Ovary (tissue), 9 donors: ENCODE measurements around the gene WNT2B. TPM values are rescaled to one million over a fixed set of nuclear protein-coding genes. Genes with fewer than 3 reads are reported as not detected.

ENCODE experiments used
- DNase-seq, 5 donors: peaks; one replicate each; pipeline ENCODE4 v3.0.0-alpha.2; 2019 to 2020
- H3K27ac ChIP-seq, 2 donors: fragments of 200-600 bp; one replicate each; pipeline versions ENCODE4 v1.5.1 to v1.8.0; 2019 to 2022
- H3K27me3 ChIP-seq: fragments of 200-600 bp; one replicate; pipeline ENCODE4 v1.8.0; 2022
- H3K36me3 ChIP-seq: fragments of 200-600 bp; sonication (generic); one replicate; pipeline ENCODE4 v1.5.1; 2019
- H3K4me1 ChIP-seq: one replicate; pipeline ENCODE4 v1.8.1; 2013; ENCODE audit warnings: mild to moderate bottlenecking, moderate library complexity; ENCODE audit not compliant: insufficient read depth
- H3K4me3 ChIP-seq: fragments of 200-600 bp; sonication (generic); one replicate; pipeline ENCODE4 v1.5.1; 2017
- H3K9me3 ChIP-seq, 2 donors: fragments of 200-600 bp in 1 of 2; sonication (generic) in 1 of 2; one replicate each; pipeline versions ENCODE4 v1.5.1 to v1.8.1; 2013 to 2019; ENCODE audit warnings: mild to moderate bottlenecking in 1 of 2, moderate library complexity in 1 of 2
- EP300 ChIP-seq: sonication (generic); formaldehyde crosslinking; IDR thresholded peaks from one replicate; pipeline ENCODE4 v1.6.1; 2017; ENCODE audit warnings: antibody characterized with exemption
- POLR2A ChIP-seq: fragments of 450-650 bp; IDR thresholded peaks from one replicate; pipeline ENCODE4 v1.6.1; 2017; ENCODE audit warnings: antibody characterized with exemption, mild to moderate bottlenecking, moderate library complexity
- WGBS, 3 donors: extraction: QIAGEN DNeasy Blood & Tissue Kit in 1 of 3; methylation state at CpG; one replicate each; pipeline versions ENCODE4 v1.1.5 to v1.1.7; 2013 to 2017; 5-methylcytosine and 5-hydroxymethylcytosine counted together
- intact Hi-C, 4 donors: fragments of 100-400 bp; cut with DNase I; formaldehyde crosslinking; loops; one replicate each; pipeline versions ENCODE4 v1.11.0 to v1.15.1; 2022 to 2023
- polyA plus RNA-seq, 2 donors: library from polyadenylated mRNA; stranded (reverse); fragments of 200-250 nt in 1 of 2; fragments of 350-450 nt in 1 of 2; fragmentation: Illumina TruSeq in 1 of 2; extraction: RNeasy Lipid Tissue Mini Kit (QIAGEN cat#74804) in 1 of 2; gene quantifications; one replicate each; pipeline ENCODE4 v1.2.3, GENCODE V29; 2013 to 2014
- total RNA-seq, 7 donors: library from RNA; depleted of rRNA in 2 of 7; stranded (reverse); fragments of >200 nt in 2 of 7; fragmentation: NEBNext Ultra II Directional in 3 of 7; extraction: Animal tissue kit (Norgen Biotek cat#: 25700) in 3 of 7; gene quantifications; one replicate each; pipeline versions ENCODE4 v1.1.0 to v1.2.4, GENCODE V29; 2016 to 2023
- TF ChIP-seq, protein P1 (sequence below), 3 donors: fragments of 450-650 bp in 2 of 3; fragments of 200-600 bp in 1 of 3; IDR thresholded peaks; one replicate each; pipeline versions ENCODE4 v1.5.1 to v1.8.0; 2016 to 2022; ENCODE audit warnings: antibody characterized with exemption in 3 of 3, mild to moderate bottlenecking in 1 of 3
- donor health status: DM: no; HTN: no; CAD: no; lungs with moderate emphysema.
- donor health status: DM: no; HTN: no; CAD: no.
- donor health status: Bipolar disorder and iron deficiency.
- donor health status: DM: yes; HTN: yes; CAD: no.
- donor health status: DM: no; HTN: no; CAD: no.
- donor health status: DM: yes; HTN: yes; CAD: no.

WNT2B gene
- total and polyA plus RNA-seq, 9 donors = 12.8 to 57.3 (median 33.8) TPM

DNA sequence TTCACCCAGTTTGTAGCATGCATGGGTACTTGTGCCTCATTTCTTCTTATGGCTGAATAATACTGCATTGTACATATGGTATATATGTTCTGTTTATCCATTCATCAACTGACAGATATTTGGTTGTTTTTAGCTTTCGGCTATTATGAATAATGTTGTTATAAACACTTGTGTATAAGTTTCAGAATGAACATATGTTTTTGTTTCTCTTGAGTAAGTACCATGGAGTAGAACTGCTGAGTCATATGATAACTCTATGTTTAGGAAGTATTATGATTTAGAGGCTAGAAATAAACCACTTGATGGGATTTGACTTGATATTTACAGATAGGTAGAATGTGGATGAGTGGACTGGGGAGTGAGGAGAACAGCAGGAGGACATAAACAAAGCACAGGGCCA lies 48.6 kb downstream of the WNT2B start:
- H3K4me1 ChIP-seq = no peaks in the 10 kb centered on the region
- no peaks in the 10 kb centered on the region for H3K36me3 ChIP-seq
- no peak for DNase-seq
- TF ChIP-seq, protein P1, sequence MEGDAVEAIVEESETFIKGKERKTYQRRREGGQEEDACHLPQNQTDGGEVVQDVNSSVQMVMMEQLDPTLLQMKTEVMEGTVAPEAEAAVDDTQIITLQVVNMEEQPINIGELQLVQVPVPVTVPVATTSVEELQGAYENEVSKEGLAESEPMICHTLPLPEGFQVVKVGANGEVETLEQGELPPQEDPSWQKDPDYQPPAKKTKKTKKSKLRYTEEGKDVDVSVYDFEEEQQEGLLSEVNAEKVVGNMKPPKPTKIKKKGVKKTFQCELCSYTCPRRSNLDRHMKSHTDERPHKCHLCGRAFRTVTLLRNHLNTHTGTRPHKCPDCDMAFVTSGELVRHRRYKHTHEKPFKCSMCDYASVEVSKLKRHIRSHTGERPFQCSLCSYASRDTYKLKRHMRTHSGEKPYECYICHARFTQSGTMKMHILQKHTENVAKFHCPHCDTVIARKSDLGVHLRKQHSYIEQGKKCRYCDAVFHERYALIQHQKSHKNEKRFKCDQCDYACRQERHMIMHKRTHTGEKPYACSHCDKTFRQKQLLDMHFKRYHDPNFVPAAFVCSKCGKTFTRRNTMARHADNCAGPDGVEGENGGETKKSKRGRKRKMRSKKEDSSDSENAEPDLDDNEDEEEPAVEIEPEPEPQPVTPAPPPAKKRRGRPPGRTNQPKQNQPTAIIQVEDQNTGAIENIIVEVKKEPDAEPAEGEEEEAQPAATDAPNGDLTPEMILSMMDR (IDR thresholded peaks at IDR 0.05) = no peak
- no peak for TF ChIP-seq EP300
- TF ChIP-seq POLR2A = no peak
- H3K27ac ChIP-seq = no peak overlapping the region
- intact Hi-C loops = no loop called here
- H3K27me3 ChIP-seq = no peaks in the 10 kb centered on the region
- WGBS, 3 donors = 73 to 89% (median 79%) methylated on average over 1 of the region's 1 CpG
- H3K9me3 ChIP-seq = no peaks in the 10 kb centered on the region
- no peak overlapping the region for H3K4me3 ChIP-seq

DNA sequence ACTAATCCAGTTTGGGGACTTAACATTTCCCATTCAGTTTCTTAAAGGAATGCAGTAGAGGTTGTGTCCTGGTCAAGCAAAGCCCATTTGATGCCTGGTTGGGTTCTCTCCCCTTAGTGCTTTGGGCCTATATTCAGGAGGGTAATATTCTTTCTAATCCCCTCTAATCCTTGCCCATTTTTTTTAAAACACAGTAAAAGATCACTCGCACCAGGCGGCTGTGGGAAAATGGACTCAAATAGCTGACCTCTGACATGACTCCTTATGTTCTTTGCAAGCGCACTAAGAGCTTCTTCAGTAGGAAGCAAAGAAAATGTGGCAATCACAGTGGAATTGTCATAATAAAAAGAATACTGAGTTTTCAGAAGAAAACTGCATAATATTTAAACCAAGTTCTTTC lies 49.9 kb downstream of the WNT2B start:
- Histone ChIP-seq H3K4me3 (no peak overlapping the region), H3K36me3 (no peaks in the 10 kb centered on the region), H3K27me3 (no peaks in the 10 kb centered on the region), H3K9me3 (no peaks in the 10 kb centered on the region), H3K4me1 (no peaks in the 10 kb centered on the region), H3K27ac (no peak overlapping the region)
- intact Hi-C loops = no loop called here
- DNase-seq = no peak
- TF ChIP-seq POLR2A (no peak), EP300 (no peak)
- TF ChIP-seq, protein P1 (IDR thresholded peaks at IDR 0.05) = no peak
- WGBS, 3 donors = 96 to 99% (median 98%) methylated on average over 3 of the region's 3 CpGs

DNA sequence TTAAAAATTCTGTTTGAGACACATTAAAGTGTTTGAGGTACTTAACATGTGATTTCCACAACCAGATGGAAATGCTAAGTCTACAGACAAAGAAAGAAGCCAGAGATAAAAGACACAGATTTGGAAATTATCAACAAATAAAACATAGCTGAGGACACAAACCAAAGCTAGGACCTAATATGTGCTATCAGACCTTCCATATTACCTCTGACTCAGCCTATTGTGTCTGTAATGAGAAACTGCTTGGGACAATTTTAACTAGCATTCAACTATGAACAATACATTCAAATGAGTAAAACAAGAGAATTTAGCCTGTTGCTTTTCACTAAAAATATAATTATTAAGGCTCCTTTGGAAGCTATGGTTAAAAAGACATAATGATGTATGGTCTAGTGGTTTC lies 54.6 kb downstream of the WNT2B start:
- TF ChIP-seq, protein P1 (IDR thresholded peaks at IDR 0.05) = no peak
- TF ChIP-seq POLR2A (no peak), EP300 (no peak)
- no peaks in the 10 kb centered on the region for H3K27me3 ChIP-seq
- no peaks in the 10 kb centered on the region for H3K4me1 ChIP-seq
- intact Hi-C loops = no loop called here
- no peaks in the 10 kb centered on the region for H3K36me3 ChIP-seq
- H3K27ac ChIP-seq = no peak overlapping the region
- DNase-seq = no peak
- no peak overlapping the region for H3K4me3 ChIP-seq
- H3K9me3 ChIP-seq = no peaks in the 10 kb centered on the region

DNA sequence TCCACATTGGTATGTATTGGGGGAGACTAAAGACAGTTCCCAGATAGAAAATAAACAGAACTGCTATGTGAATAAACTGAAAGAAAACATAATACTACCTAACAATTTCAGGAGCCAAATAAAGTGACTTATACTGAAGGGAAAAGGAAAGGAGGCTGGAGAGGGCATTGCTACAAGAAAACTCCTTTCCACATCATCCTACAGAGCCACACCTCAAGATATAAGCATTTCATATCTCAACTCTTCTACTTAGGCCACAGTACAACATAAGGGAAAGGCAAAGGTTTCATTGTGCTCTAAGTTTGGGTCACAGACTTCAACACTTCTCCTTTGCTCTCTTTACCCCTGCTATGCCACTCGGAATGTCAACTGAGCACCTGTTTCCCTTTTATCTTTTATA lies 55.3 kb downstream of the WNT2B start:
- TF ChIP-seq POLR2A (no peak), EP300 (no peak)
- TF ChIP-seq, protein P1 (IDR thresholded peaks at IDR 0.05) = no peak
- Histone ChIP-seq H3K27ac (no peak overlapping the region), H3K36me3 (no peaks in the 10 kb centered on the region), H3K4me3 (no peak overlapping the region), H3K4me1 (no peaks in the 10 kb centered on the region), H3K9me3 (no peaks in the 10 kb centered on the region), H3K27me3 (no peaks in the 10 kb centered on the region)
- 90 to 96% (median 96%) methylated on average over 1 of the region's 1 CpG for WGBS, 3 donors
- intact Hi-C loops = no loop called here
- no peak for DNase-seq

DNA sequence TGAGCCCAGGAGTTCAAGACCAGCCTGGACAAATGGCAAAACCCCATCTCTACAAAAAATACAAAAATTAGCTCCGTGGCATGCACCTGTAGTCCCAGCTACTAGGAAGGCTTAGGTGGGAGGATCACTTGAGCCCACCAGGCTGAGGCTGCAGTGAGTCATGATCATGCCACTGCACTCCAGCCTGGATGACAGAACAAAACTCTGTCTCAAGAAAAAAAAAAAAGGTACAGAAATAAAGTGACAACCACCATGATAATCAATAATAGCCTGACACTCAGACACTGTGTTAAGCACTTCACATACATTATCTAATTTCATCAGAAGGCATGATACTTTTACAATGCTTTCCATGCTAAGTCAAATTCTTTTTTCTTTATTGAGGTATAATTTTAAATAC lies 57.0 kb downstream of the WNT2B start:
- intact Hi-C loops = no loop called here
- H3K36me3 ChIP-seq = no peaks in the 10 kb centered on the region
- TF ChIP-seq, protein P1 (IDR thresholded peaks at IDR 0.05) = no peak
- TF ChIP-seq POLR2A (no peak), EP300 (no peak)
- no peaks in the 10 kb centered on the region for H3K9me3 ChIP-seq
- DNase-seq = no peak
- 79 to 98% (median 96%) methylated on average over 1 of the region's 1 CpG for WGBS, 3 donors
- H3K27me3 ChIP-seq = no peaks in the 10 kb centered on the region
- no peaks in the 10 kb centered on the region for H3K4me1 ChIP-seq
- H3K27ac ChIP-seq = no peak overlapping the region
- no peak overlapping the region for H3K4me3 ChIP-seq
